Activated CD8-positive, alpha-beta memory T cell treated with anti-CD3 and anti-CD28 coated beads for 36 hours (primary cell): ENCODE measurements around the gene SCFD2. TPM values are rescaled to one million over a fixed set of nuclear protein-coding genes. Genes with fewer than 3 reads are reported as not detected.

Experiments used
- CTCF ChIA-PET: fragments of 350-600 bp; sonication (Branson Sonifier 250); formaldehyde crosslinking; loops from one replicate; lab custom pipeline; 2021; ENCODE audit warnings: antibody characterized with exemption; lab: Charles Lee
- POLR2A ChIA-PET: fragments of 350-600 bp; sonication (Branson Sonifier 250); formaldehyde crosslinking; loops from one replicate; lab custom pipeline; 2021; ENCODE audit warnings: antibody characterized with exemption; lab: Charles Lee
- total RNA-seq, 2 experiments: library from RNA; stranded (reverse); gene quantifications; one replicate each; pipeline ENCODE4 v1.2.3, GENCODE V29; 2021

The SCFD2 gene
- total RNA-seq, 2 experiments from 2014 or later: 29.3 to 29.7 TPM

DNA sequence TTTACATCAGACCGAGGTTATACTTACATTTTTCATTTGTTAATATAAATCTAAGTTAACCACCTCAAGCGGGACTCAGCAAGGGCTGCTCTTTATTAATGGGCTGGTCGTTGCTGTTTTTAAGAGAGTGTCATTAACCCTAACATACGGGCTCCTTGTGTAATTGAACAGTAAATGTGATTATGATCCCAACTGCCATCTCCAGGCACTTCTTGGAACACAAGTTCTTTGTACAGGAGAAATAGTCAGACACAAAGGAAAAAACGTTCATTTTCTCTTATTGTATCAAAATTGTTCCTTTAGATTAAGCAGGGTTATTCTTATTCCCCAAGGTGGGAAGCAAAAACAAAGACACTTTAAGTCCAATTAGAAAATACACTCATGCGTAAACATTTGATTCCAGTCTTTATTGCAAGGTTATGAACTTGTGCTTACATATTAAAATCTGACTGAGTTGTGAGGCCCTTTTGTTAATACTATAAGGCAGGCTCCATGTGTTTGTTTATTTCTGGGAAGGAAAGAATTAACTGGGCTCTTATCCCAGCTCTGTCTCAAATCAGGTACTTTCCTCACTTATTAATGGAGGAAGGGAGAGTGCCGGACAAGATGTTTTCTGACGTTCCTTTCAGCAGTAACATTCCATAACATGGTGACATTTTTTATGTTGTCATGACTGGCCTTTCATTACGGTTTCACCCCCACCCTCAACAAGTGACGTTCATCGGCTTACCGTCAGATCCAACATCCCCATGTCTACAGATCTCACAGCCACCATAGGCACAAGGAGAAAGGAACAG, 407.8 kb downstream of the SCFD2 start:
- CTCF ChIA-PET: no interaction called here

DNA sequence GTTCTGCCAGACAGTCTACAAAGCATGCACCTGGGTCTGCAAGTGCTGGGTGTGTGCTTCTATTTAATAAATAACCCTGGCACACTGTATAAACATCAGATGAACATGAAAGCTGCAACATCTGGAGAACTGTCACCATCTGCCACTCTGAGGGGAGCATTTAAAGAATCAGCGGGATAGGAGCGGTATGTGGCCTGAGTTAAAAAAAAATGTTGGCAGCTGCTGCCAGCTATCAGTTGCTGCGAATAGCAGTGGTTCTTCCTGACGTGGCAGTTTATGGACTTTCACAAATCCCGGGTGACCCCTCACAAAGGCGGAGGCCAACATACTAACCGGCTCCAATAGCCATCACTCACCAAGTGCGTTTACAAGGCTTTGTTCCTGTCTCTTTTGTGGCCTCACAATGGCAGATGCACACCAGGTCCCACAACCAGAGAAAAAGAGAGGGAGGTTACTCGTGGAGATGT, 408.6 kb downstream of the SCFD2 start:
- CTCF ChIA-PET: no interaction called here
- POLR2A ChIA-PET: interaction anchor here (0.6 kb wide), 1 partner anchor 16 kb away, joined by 3 read pairs; no protein-coding TSS in a partner anchor

More for the DNA sequence above, 407.8 kb downstream of the SCFD2 start:
- POLR2A ChIA-PET: interaction anchor here (0.6 kb wide), 2 partner anchors 17 to 236 kb away, joined by 3 read pairs; no protein-coding TSS in a partner anchor

DNA sequence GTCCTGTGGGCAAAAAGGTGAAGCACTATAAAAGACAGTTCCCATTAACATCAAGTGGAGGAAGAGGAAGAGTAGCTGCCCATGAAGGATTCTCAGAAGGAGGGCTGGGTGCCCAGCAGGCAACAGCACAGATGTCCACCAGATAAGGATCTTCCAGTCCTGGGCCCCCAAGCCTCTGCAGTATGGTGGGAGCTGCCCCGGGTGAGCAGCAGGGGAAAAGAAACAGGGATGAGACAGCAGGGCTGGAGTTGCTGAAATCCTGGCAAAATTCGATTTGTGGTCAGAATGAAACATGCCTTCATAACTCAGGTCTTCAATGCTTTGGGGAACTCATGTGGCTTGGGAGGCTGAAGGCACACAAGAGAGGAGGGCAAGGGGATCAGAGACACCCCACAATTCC, 409.2 kb downstream of the SCFD2 start:
- ChIA-PET POLR2A (no interaction called here), CTCF (no interaction called here)

DNA sequence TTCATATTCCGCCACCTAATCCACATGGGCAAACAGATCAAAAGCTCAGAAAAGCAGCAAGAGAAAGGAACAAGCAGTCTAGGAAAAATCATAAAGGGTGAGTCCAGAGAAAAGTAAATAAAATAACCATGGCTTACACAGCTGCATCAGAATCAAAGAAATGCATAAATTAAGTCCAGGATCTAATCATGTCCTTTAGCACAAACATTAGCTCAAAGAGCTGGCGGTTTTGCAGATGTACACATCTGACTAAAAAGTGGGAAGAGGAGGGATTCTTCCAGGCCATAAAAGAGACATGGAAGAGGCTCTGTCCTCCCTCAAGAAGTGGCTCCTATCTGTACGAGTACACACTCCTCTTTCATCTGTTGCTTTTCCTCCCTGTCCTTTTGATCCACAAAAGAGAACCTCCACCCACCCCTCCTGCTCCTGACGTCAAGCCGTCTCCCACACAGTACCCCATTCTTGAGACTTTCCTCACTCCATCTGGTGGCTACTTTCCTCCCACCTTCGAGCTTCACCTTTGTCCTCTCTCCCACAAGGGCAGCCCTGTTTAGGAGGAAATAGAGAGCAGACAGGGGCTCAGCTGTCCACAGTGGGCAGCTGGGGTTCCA, 411.2 kb downstream of the SCFD2 start:
- ChIA-PET POLR2A (no interaction called here), CTCF (no interaction called here)

DNA sequence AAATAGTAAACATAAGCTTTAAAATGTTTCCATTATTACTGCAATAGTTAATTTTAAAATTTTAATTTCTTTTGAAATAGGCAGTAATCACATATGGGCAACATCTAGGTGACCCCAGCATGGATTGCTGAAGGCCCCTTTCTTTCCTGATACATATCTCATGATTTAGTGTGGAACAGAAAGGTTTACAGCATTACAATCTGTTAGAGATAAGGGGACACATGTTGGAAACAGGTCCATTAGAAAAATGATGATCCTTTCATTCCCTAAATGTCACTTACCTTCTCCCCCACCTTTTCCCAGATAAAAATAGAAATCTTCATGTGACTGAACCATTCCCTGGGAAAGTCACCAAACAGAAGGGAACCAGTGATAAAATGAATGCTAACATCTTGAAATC, 413.3 kb downstream of the SCFD2 start:
- POLR2A ChIA-PET: no interaction called here
- CTCF ChIA-PET: no interaction called here

DNA sequence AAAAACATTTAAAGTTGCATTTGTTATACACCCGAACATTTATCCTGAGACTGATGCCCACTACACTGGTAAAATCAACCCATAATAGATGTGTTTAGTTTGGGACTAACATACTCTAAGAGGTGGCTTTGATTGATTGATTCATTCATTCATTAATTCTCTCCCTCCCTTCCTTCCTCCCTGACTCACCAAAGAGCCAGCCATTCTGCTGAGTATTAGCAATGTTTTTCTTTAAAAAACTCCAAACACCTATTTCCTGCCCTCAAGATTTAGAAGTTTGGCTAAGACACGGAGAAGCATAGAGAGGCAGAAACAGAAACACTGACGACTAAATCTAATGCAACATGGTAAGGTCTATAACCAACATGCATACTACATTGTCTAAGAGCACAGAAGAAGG, 414.8 kb downstream of the SCFD2 start:
- ChIA-PET CTCF (no interaction called here), POLR2A (no interaction called here)

DNA sequence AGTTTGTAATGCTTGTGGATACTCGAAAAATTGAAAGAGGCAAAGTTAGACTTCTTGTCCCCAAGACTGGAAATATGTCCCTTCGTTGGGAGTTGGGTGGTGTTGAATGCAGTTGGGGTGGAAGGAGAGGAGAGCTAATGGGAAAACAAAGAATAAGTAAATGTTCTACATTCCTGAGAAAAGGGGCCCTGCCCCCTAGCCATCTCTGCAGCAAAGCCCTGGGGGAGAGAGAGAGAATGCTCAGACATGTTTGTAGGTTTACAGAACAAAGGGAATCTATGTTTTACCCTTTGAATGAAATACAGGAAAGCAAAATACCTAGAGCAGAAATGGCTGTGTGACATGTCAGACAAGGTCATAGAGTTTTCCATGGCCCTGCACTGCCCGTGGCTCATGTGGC, 415.6 kb downstream of the SCFD2 start:
- ChIA-PET POLR2A (no interaction called here), CTCF (no interaction called here)

DNA sequence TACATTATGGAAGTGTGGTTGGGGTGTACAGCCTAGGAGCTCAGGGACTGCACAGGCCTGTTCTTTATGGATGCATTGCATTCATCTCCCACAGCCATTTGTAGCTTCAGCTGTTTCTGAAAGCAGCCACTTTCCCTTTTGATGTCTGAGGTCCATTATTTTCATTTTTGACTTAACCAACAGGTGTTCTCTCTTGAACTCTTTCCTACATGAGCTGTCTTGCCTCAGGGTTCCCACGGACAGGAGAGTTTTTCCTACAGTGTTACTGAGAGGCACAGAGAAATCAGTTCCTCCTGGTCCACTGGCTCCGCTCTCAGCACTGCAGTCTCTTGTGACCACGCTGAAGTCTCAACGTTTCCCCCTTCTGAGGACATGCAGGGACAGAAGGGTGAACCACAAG, 416.5 kb downstream of the SCFD2 start:
- POLR2A ChIA-PET: no interaction called here

DNA sequence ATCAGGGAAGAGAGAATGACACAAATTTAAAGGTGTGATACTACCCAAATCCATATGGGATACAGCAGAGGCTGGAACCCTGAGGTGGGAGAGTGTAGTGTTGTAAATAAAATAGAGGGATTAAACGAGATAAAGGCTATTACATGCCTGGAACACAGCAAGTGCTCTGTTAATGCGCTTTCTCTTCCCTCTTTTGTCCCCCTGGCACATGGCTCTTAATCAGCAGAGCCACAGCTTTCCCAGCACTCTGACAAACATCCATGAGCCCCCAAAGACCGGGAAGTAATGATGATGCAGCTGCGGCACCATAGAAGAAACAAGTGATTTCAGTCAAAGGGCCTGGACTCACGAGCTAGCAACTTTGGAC, 417.8 kb downstream of the SCFD2 start:
- ChIA-PET CTCF (no interaction called here), POLR2A (no interaction called here)

More for the DNA sequence above, 416.5 kb downstream of the SCFD2 start:
- CTCF ChIA-PET: no interaction called here

DNA sequence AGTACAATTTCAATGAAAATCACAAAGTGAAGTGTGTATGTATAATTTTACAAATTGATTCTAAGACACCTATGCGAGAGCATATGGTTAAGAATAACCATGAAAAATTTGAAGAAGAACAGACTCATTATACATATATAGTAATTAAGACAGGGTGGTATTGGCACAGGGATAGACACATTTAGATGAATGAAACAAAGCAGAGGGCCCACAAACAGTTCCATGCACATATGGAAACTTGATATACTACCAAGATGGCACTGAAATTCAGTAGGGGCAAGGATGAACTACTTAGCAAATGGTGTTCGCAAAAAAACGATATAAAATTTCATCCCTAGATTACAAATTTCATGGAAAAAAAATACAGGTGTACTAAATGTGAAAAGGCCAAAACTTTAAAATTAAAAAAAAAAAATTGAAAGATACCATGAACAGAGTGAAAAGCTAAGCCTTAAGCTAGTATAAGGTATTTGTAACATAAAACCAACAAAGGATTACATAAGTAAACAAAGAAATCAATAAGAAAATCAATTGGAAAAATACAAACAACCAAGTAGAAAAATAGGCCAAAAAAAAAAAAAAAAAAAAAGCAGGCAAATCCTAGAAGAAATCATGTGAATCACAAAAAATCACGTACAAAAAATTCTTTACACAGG, 418.3 kb downstream of the SCFD2 start:
- ChIA-PET POLR2A (no interaction called here), CTCF (no interaction called here)

DNA sequence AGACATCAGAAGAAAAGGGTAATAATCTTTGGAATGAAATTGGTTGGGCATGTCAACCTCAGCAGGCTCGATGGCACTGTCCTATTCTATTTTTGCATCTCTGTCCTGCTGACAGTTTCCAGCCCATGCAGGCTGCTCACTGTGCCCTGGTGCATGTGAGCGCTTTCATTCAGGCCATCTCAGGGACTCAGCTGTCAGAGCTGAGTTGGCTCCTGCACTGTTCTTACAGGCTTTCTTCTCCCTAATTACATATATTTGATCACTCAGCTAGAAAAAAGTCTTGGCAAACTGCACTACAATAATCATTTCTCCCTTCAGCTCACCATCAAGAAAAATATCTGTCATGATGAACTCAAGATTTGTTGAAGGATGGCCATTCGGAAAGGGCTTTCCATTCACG, 419.0 kb downstream of the SCFD2 start:
- POLR2A ChIA-PET: no interaction called here
- CTCF ChIA-PET: no interaction called here

DNA sequence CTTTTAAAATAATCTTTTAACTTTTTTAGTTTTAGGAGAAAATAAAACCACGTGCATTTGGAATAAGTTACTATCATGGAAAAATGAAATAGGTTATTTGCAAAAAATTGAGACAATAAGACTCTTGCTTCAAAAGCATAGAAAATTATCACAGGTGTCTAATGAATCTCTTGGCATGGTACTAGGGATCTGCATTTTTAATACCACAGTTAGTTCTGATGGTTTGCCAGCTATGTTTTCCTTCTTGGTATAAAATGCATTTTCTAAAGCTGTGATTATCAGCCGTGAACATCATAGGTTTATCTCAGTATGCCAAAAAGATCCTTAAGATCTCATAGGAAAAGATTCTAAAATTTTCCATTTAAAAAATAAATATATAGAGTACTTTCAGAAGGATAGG, 419.9 kb downstream of the SCFD2 start:
- POLR2A ChIA-PET: no interaction called here
- CTCF ChIA-PET: no interaction called here

DNA sequence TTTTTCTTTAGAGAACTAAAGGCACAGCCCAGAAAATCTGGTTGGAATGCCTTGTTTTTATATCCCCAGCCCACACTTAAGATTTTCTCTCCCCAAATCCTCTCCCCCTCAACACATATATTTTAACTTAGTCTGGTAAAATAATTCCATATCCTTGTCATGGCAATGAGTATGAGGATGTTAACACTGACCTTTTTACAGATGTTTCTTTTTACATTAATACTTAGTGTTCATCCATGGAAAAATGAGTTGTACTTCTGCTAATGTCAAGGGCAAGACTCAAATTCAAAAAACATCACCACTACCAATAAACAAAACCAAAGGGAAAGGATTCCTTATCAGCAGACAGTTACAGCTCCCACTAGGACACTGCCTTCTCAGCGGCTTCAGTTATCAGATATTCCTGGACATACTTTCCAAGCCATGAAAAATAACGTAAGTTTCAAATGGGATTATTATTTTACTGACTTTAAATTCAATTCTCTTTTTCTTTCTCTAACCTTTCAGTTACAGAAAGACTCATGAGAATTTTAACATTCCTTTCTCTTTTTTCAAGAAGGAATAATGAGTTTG, 420.4 kb downstream of the SCFD2 start:
- CTCF ChIA-PET: no interaction called here
- POLR2A ChIA-PET: no interaction called here

DNA sequence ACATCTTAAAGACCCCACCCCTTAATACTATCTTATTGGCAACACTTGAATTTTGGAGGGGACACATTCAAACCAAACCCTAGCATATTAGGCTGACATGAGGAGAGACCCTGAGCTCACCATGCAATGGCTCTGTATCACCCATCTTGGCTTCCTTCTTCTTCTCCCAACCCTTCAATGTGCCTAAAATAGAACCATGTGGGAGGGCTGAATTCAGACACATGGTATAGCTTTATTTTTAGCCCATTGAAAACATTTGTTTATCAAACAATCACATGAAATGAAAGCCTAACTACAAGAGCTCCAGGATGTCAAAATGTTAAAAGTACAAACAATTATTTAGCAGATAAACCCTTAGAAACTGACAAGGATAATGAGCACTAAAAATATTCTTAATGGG, 422.2 kb downstream of the SCFD2 start:
- CTCF ChIA-PET: no interaction called here
- POLR2A ChIA-PET: no interaction called here

DNA sequence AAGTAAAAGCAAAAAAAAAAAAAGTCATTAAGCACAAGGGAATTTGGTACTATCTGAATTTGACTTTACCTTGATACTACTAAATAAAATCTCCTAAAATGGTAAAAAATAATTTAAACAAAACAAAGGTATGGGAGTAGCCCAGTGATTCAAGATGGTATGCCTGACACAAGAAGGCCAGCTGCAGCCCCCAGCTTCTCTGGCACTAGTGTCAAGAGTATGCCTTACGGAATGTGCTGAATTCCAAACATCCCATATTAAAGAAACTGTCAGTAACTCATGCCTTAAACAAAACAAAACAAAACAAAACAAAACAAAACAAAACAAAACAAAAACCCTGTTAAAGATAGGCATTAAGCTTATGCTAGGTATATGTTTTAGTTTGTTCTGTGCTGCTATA, 422.9 kb downstream of the SCFD2 start:
- CTCF ChIA-PET: interaction anchor here (0.7 kb wide), 1 partner anchor 452 kb away, joined by 3 read pairs; no protein-coding TSS in a partner anchor
- POLR2A ChIA-PET: no interaction called here

DNA sequence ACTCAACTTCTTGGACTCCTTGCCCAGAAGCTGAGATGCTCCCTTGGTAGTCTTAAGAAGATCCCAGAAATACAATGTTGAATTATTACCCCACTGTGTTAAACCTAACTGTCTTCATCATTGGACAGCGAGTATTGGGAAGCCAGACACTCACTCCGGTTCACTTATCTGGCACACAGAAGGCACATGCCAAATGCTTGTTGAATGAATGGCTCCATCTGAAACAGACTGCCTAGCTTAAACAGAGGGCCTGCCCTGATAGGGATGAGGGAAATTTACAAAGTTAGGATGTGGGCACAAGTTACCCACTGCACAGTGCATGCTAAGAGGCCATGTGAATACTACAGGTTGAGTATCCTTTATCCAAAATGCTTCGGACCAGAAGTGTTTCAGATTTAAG, 424.4 kb downstream of the SCFD2 start:
- ChIA-PET CTCF (no interaction called here), POLR2A (interaction anchor here (0.7 kb wide), 1 partner anchor 16 kb away, joined by 3 read pairs; no protein-coding TSS in a partner anchor)

DNA sequence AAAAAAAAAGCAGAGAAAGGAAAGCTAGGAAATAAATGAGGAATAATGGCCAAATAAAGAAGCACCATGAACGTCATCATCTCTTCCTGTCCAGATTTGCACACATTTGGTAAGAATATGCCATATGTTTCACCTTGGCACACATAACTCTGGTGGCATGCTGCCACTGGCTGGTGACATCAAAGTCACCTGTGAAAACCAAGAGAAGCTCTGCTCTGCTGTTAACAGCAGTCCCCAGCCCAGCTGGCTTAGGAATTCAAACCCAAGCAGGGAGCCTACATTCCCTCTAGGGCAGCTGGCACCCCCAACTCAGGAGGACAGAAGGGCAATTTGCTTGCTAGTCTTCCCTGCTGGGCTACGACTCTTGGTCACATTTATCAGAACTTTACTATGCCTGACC, 426.1 kb downstream of the SCFD2 start:
- CTCF ChIA-PET: no interaction called here
- POLR2A ChIA-PET: no interaction called here

DNA sequence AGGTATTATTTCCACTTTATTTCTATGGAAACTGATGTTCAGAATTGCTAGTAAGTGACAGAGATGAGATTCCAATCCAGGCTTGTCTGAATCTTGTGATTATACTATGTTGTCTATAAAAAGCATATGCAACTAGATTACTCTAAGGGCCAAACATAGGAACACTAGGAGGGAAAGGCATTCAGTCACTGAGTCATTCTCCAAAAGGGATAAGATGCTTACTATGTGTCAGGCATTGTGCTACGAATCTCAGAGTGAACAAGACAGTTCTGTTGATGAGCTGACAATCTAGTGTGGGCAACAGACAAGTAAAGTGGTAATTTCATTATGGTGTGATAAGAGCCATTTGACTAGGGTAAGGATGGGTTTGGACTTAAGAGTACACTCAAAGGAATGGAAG, 426.5 kb downstream of the SCFD2 start:
- POLR2A ChIA-PET: no interaction called here

DNA sequence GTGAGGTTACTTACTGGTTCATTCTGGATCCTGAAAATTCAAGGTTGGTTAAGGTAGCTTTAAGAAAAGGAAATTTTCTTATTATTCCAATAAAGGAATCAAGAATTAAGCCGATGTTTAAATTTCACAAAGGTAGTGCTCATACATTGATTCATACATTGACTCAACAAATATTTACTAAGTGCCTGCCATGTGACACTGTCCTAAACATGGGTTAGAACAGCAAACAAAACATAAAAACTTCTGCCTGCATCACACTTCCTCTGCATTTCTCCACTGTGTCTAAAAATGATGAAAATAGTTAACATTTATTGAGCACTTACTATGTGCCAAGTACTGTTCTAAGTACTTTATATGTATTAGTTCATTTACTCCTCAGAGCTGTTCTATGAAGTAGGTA, 428.0 kb downstream of the SCFD2 start:
- ChIA-PET CTCF (no interaction called here), POLR2A (no interaction called here)

More for the DNA sequence above, 426.5 kb downstream of the SCFD2 start:
- CTCF ChIA-PET: no interaction called here

DNA sequence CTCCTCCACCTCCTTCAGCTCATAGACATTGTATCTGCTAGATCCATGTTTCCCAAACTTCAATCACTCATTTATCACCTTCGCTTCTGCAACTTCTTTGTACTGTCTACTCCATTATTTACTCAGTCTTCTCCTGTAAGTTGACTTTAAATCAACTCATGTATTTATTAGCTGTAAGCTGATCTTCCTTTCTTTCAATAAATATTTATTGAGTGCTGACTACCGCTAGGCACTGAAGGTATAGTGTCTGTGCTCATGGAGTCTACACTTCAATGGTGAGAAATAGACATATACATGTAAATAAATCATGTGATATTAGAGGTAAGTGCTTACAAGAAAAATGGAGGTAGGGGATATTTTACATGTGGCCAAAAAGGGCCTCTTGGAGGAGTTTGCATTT, 429.1 kb downstream of the SCFD2 start:
- CTCF ChIA-PET: no interaction called here
- POLR2A ChIA-PET: no interaction called here
